B cell (primary cell): ENCODE data around the gene ELK3.

Experiments
- EZH2 ChIP-seq: IDR thresholded peaks from 2 replicates; pipeline ENCODE4 v1.6.1; 2012; ENCODE audit warnings: borderline replicate concordance, low read depth, mild to moderate bottlenecking, moderate library complexity, low read length; ENCODE audit not compliant: insufficient read depth, poor library complexity, severe bottlenecking
- TF ChIP-seq, protein P1 (sequence below): fragments of 200-600 bp; IDR thresholded peaks from one replicate; pipeline ENCODE4 v1.8.0; 2022; ENCODE audit warnings: antibody characterized with exemption, mild to moderate bottlenecking

DNA sequence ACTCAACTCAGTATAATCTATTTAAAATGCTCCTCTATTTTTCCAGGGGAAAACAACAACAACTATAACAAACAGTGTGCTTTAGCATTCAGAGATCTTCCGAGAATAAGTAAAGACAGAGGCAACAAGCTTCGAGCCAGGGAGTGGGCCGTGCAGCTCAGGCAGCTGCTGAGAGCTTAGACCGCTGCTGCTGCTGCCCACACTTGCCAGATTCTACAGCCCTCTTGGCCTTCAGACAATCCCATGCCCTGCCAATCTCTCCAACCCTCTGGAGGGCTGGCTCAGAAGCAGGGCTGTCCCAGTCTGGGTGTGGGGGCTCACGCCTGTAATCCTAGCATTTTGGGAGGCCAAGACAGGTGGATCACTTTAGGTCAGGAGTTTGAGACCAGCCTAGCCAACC is 23.4 kb upstream of the ELK3 start:
- TF ChIP-seq, protein P1, sequence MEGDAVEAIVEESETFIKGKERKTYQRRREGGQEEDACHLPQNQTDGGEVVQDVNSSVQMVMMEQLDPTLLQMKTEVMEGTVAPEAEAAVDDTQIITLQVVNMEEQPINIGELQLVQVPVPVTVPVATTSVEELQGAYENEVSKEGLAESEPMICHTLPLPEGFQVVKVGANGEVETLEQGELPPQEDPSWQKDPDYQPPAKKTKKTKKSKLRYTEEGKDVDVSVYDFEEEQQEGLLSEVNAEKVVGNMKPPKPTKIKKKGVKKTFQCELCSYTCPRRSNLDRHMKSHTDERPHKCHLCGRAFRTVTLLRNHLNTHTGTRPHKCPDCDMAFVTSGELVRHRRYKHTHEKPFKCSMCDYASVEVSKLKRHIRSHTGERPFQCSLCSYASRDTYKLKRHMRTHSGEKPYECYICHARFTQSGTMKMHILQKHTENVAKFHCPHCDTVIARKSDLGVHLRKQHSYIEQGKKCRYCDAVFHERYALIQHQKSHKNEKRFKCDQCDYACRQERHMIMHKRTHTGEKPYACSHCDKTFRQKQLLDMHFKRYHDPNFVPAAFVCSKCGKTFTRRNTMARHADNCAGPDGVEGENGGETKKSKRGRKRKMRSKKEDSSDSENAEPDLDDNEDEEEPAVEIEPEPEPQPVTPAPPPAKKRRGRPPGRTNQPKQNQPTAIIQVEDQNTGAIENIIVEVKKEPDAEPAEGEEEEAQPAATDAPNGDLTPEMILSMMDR = no peak
- no peak for TF ChIP-seq EZH2
